Stimulated activated CD4-positive, alpha-beta T cell treated with anti-CD3 and anti-CD28 coated beads, Interleukin-12 subunit alpha, Interleukin-12 subunit beta, amount 100 ng/mL, for 4 hours (primary cell): ENCODE measurements around the gene FANCD2OS.
A peak's percentile ranks its signal among the peaks of the same experiment; 100 is the strongest.
"Not testable (repeated sequence)": the region's sequence is repeated elsewhere in the genome, so short reads cannot be mapped to it uniquely, and the experiment has no call there.

Experiments used
- DNase-seq: peaks from one replicate; pipeline ENCODE4 v3.0.0-alpha.2; 2020

The FANCD2OS gene

GRCh38 chr3:10108091-10108490 lies at the start of gene FANCD2OS:
TSS of gene FANCD2OS (minus strand) at chr3:10108255. CDS start at chr3:10104774, 3,481 bp downstream.
- no peak for DNase-seq

- DNase-seq = no peak
Observed at GRCh38 chr3:10157031-10157430, 49.0 kb upstream of the FANCD2OS start.

GRCh38 chr3:10155658-10156057 lies 47.6 kb upstream of the FANCD2OS start:
- DNase-seq = no peak

- no peak for DNase-seq
Observed at GRCh38 chr3:10155123-10155472, 47.0 kb upstream of the FANCD2OS start.

- no peak for DNase-seq
Observed at GRCh38 chr3:10154335-10155122, 46.5 kb upstream of the FANCD2OS start.

GRCh38 chr3:10150987-10151386 lies 42.9 kb upstream of the FANCD2OS start:
- DNase-seq = no peak

GRCh38 chr3:10149226-10149625 lies 41.2 kb upstream of the FANCD2OS start:
- DNase-seq = no peak

GRCh38 chr3:10145685-10146084 lies 37.6 kb upstream of the FANCD2OS start:
- DNase-seq = no peak

GRCh38 chr3:10142707-10143560 lies 34.9 kb upstream of the FANCD2OS start:
- no peak for DNase-seq

- no peak for DNase-seq
Observed at GRCh38 chr3:10140996-10141546, 33.0 kb upstream of the FANCD2OS start.

GRCh38 chr3:10137178-10137577 lies 29.1 kb upstream of the FANCD2OS start:
- no peak for DNase-seq

- DNase-seq = no peak
Observed at GRCh38 chr3:10136426-10137005, 28.5 kb upstream of the FANCD2OS start.

- not testable (repeated sequence) for DNase-seq
Observed at GRCh38 chr3:10135872-10136271, 27.8 kb upstream of the FANCD2OS start.

GRCh38 chr3:10122724-10123123 lies 14.7 kb upstream of the FANCD2OS start:
- no peak for DNase-seq

- no peak for DNase-seq
Observed at GRCh38 chr3:10121064-10121463, 13.0 kb upstream of the FANCD2OS start.

- DNase-seq = no peak
Observed at GRCh38 chr3:10119376-10119775, 11.3 kb upstream of the FANCD2OS start.

GRCh38 chr3:10116928-10117327 lies 8.9 kb upstream of the FANCD2OS start:
- no peak for DNase-seq

- DNase-seq = no peak
Observed at GRCh38 chr3:10116138-10116460, 8.0 kb upstream of the FANCD2OS start.

GRCh38 chr3:10115326-10116137 lies 7.5 kb upstream of the FANCD2OS start, which contains the start of gene BRK1:
TSS of gene BRK1 (plus strand) at chr3:10115675. CDS start at chr3:10115702, 27 bp downstream.
- peak; percentile 90 for DNase-seq

- no peak for DNase-seq
Observed at GRCh38 chr3:10106919-10107318, 1.1 kb downstream of the FANCD2OS start.

- no peak for DNase-seq
Observed at GRCh38 chr3:10099041-10099440, 9.0 kb downstream of the FANCD2OS start.

- no peak for DNase-seq
Observed at GRCh38 chr3:10093678-10094077, 14.4 kb downstream of the FANCD2OS start.

GRCh38 chr3:10091387-10091786 lies 16.7 kb downstream of the FANCD2OS start:
- DNase-seq = not testable (repeated sequence)
